Transverse colon (tissue), 4 donors: Measurements from ENCODE around the gene HCST. TPM values are rescaled to one million over a fixed set of nuclear protein-coding genes. Genes with fewer than 3 reads are reported as not detected.

Source experiments
- DNase-seq: peaks from one replicate; pipeline ENCODE4 v3.0.0-alpha.2; 2019
- H3K27ac ChIP-seq, 4 donors: fragments of 200-600 bp; sonication (generic); 2 replicates each; pipeline ENCODE4 v1.5.1; 2016 to 2018; ENCODE audit warnings: inconsistent platforms in 4 of 4
- H3K27me3 ChIP-seq: fragments of 200-600 bp; sonication (generic); 2 replicates; pipeline ENCODE4 v1.5.1; 2017; ENCODE audit warnings: inconsistent platforms
- H3K36me3 ChIP-seq, 4 donors: fragments of 200-600 bp; sonication (generic); 2 replicates each; pipeline ENCODE4 v1.5.1; 2017 to 2019; ENCODE audit warnings: inconsistent platforms in 4 of 4
- H3K4me1 ChIP-seq, 4 donors: fragments of 200-600 bp; sonication (generic); 2 replicates each; pipeline ENCODE4 v1.5.1; 2017 to 2020; ENCODE audit warnings: inconsistent platforms in 4 of 4
- H3K4me3 ChIP-seq, 4 donors: fragments of 200-600 bp; sonication (generic); 1 replicate in 1 of 4; 2 replicates in 3 of 4; pipeline versions ENCODE4 v1.5.1 to v1.6.1; 2017 to 2019; ENCODE audit warnings: inconsistent platforms in 4 of 4
- H3K9me3 ChIP-seq, 2 donors: fragments of 200-600 bp; sonication (generic); 2 replicates each; pipeline ENCODE4 v1.5.1; 2017 to 2019; ENCODE audit warnings: inconsistent platforms in 2 of 2
- EP300 ChIP-seq: sonication (generic); formaldehyde crosslinking; IDR thresholded peaks from one replicate; pipeline ENCODE4 v1.6.1; 2017; ENCODE audit warnings: antibody characterized with exemption, low read depth
- POLR2A ChIP-seq: fragments of 450-650 bp; IDR thresholded peaks from one replicate; pipeline ENCODE4 v1.6.1; 2016; ENCODE audit warnings: antibody characterized with exemption, mild to moderate bottlenecking, moderate library complexity
- POLR2AphosphoS5 ChIP-seq, 3 donors: sonication (generic); formaldehyde crosslinking; IDR thresholded peaks; one replicate each; pipeline ENCODE4 v1.6.1; 2016; ENCODE audit warnings: antibody characterized with exemption in 3 of 3
- WGBS, 2 donors: methylation state at CpG; one replicate each; pipeline ENCODE4 v1.1.5; 2018; ENCODE audit warnings: low coverage in 1 of 2; 5-methylcytosine and 5-hydroxymethylcytosine counted together
- in situ Hi-C, 4 donors: fragments of 200-750 bp; cut with MboI; loops; one replicate each; pipeline versions ENCODE4 v1.15.0 to v1.15.1; 2017; ENCODE audit warnings: low sequenced_read_pairs in 3 of 4, low pct_ligation_motif_present in 1 of 4, low pct_unique_long_range_greater_than_20kb in 1 of 4
- intact Hi-C: fragments of 100-400 bp; cut with DNase I; formaldehyde crosslinking; loops from one replicate; pipeline ENCODE4 v1.15.1; 2023; ENCODE audit warnings: low total_unique reads
- total RNA-seq, 4 donors: library from RNA; depleted of rRNA; stranded (reverse); fragments of >200 nt; gene quantifications; one replicate each; pipeline ENCODE4 v1.1.0, GENCODE V29; 2016
- TF ChIP-seq, protein P1 (sequence below), 5 experiments: fragments of 200-600 bp in 3 of 5; fragments of 450-650 bp in 2 of 5; sonication (generic) in 3 of 5; IDR thresholded peaks; 1 replicate in 2 of 5; 2 replicates in 3 of 5; pipeline ENCODE4 v1.5.1; 2016 to 2017; ENCODE audit warnings: antibody characterized with exemption in 5 of 5, inconsistent platforms in 3 of 5, mild to moderate bottlenecking in 2 of 5, moderate library complexity in 1 of 5

Gene HCST
- total RNA-seq, 4 donors from 2014 or later: 9.4 TPM; not detected in 3

DNA sequence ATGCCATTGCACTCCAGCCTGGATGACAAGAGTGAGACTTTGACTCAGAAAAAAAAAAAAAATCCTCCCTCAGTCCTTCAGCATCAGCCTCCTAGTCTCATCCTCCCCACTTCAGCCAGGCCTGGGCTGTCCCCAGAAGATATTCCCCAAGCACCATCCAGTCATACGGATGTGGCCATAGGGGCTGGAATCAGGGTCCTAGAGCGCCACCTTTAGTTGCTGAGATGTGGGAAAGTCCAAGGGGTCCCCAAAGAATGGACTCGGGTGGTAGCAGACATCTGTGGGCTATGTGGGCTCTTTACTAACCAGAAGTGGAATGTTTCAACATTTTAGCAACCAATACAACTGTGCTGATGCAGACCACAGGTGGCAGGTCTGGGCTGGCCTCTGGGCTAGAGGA is 8.8 kb downstream of the HCST start:
- no peak for DNase-seq
- in situ Hi-C loops (no loop called here), intact Hi-C loops (no loop called here)

DNA sequence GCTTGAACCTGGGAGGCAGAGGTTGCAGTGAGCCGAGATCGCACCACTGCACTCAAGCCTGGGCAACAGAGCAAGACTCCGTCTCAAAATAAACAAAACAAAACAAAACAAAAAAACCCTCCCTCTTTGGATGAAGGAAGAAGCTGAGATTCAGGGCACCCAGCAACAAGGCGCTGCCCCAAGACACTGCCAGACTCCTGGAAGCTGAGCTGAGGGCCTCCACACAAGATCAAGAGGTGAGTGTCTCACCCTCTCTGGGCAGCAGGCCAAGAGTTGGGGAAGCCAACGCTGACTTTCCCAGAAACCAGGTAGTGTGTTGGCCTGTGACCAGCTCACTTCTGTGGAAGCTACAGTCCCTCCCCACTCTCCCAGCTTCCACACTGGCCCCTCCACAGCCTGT is 9.5 kb downstream of the HCST start:
- 54% methylated on average over 4 of the region's 5 CpGs; no CpG with 5 or more reads in 1 of the 2 donors for WGBS, 2 donors
- no peaks in the 10 kb centered on the region for H3K36me3 ChIP-seq
- no peaks in the 10 kb centered on the region for H3K4me1 ChIP-seq
- H3K9me3 ChIP-seq: no peaks in the 10 kb centered on the region
- in situ Hi-C loops: no loop called here
- intact Hi-C loops: no loop called here
- H3K4me3 ChIP-seq: no peak overlapping the region
- no peaks in the 10 kb centered on the region for H3K27me3 ChIP-seq
- TF ChIP-seq, protein P1, sequence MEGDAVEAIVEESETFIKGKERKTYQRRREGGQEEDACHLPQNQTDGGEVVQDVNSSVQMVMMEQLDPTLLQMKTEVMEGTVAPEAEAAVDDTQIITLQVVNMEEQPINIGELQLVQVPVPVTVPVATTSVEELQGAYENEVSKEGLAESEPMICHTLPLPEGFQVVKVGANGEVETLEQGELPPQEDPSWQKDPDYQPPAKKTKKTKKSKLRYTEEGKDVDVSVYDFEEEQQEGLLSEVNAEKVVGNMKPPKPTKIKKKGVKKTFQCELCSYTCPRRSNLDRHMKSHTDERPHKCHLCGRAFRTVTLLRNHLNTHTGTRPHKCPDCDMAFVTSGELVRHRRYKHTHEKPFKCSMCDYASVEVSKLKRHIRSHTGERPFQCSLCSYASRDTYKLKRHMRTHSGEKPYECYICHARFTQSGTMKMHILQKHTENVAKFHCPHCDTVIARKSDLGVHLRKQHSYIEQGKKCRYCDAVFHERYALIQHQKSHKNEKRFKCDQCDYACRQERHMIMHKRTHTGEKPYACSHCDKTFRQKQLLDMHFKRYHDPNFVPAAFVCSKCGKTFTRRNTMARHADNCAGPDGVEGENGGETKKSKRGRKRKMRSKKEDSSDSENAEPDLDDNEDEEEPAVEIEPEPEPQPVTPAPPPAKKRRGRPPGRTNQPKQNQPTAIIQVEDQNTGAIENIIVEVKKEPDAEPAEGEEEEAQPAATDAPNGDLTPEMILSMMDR (IDR thresholded peaks at IDR 0.05): no peak
- no peak for TF ChIP-seq EP300
- TF ChIP-seq POLR2AphosphoS5 (IDR thresholded peaks at IDR 0.05): no peak
- TF ChIP-seq POLR2A: no peak
- DNase-seq: no peak
- H3K27ac ChIP-seq: no peak overlapping the region

More for the DNA sequence above, 8.8 kb downstream of the HCST start:
- Histone ChIP-seq H3K9me3 (no peaks in the 10 kb centered on the region), H3K4me3 (no peak overlapping the region), H3K27ac (no peak overlapping the region), H3K27me3 (no peaks in the 10 kb centered on the region), H3K4me1 (peaks cover 0 to 5% (median 0%) of the 10 kb centered on the region in 4 donors), H3K36me3 (no peaks in the 10 kb centered on the region)
- no peak for TF ChIP-seq EP300
- TF ChIP-seq, protein P1 (IDR thresholded peaks at IDR 0.05): no peak
- TF ChIP-seq POLR2A: no peak
- TF ChIP-seq POLR2AphosphoS5 (IDR thresholded peaks at IDR 0.05): no peak
- 56% methylated on average over 3 of the region's 3 CpGs; no CpG with 5 or more reads in 1 of the 2 donors for WGBS, 2 donors

DNA sequence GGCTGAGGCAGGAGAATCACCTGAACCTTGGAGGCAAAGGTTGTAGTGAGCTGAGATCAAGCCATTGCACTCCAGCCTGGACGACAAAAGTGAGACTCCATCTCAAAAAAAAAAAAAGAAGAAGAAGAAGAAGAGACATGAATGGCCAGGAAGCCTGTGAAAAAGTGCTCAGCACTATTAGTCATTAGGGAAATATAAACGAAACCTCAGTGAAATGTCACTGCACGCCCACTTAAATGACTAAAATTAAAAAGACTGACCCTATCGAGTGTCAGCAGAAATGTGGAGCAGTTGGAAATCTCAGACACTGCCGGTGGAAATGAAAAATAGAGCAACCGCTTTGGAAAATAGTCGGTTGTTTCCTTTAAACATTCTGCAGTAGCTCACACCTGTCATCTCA is 11.3 kb downstream of the HCST start:
- DNase-seq: no peak
- 36 to 45% methylated on average over 6 to 7 of the region's 7 CpGs for WGBS, 2 donors
- no peaks in the 10 kb centered on the region for H3K36me3 ChIP-seq
- H3K4me1 ChIP-seq: no peaks in the 10 kb centered on the region
- no peaks in the 10 kb centered on the region for H3K27me3 ChIP-seq
- intact Hi-C loops: no loop called here
- H3K4me3 ChIP-seq: no peak overlapping the region
- in situ Hi-C loops: no loop called here
- no peaks in the 10 kb centered on the region for H3K9me3 ChIP-seq
- TF ChIP-seq POLR2AphosphoS5 (IDR thresholded peaks at IDR 0.05) (no peak), POLR2A (no peak), EP300 (no peak)
- TF ChIP-seq, protein P1 (IDR thresholded peaks at IDR 0.05): no peak
- H3K27ac ChIP-seq: no peak overlapping the region

DNA sequence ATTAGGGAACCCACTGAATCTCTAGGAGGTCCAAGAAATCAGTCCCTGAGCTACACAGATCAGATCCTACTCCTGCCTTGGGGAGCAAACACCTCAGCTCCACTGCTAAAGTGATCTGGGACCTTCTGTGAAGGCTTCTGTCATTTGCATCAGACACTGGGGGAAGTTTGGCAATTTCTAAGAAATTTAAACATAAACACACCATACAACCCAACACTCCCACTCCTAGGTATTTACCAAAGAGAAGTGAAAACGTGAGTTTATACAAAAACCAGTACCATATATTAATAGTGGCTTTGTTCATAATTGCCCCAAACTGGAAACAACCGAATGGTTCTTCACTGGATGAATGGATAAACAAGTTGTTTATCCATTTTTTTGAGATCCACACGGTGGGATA is 13.1 kb downstream of the HCST start:
- no peaks in the 10 kb centered on the region for H3K9me3 ChIP-seq
- TF ChIP-seq EP300 (no peak), POLR2A (no peak), POLR2AphosphoS5 (IDR thresholded peaks at IDR 0.05) (no peak)
- TF ChIP-seq, protein P1 (IDR thresholded peaks at IDR 0.05): no peak
- no peaks in the 10 kb centered on the region for H3K4me1 ChIP-seq
- 37 to 50% methylated on average over 1 to 3 of the region's 3 CpGs for WGBS, 2 donors
- no peak for DNase-seq
- H3K4me3 ChIP-seq: no peak overlapping the region
- H3K27ac ChIP-seq: no peak overlapping the region
- H3K36me3 ChIP-seq: no peaks in the 10 kb centered on the region
- no peaks in the 10 kb centered on the region for H3K27me3 ChIP-seq
- intact Hi-C loops (no loop called here), in situ Hi-C loops (no loop called here)
